ENCODE results near the gene ANKRD37. TPM values are rescaled to one million over a fixed set of nuclear protein-coding genes. Genes with fewer than 3 reads are reported as not detected.

ANKRD37 gene
- total and polyA plus RNA-seq, 4 experiments from 2014 or later, result 5.9 to 10.2 (median 8.0) TPM

- H3K9me3 Mint-ChIP-seq, result peaks cover 0 to 14% (median 2%) of the 10 kb centered on the region in 8 donors
- H3K4me3 Mint-ChIP-seq, result no peak overlapping the region
- intact Hi-C loops (cut with micrococcal nuclease), result no loop called here
- peaks cover 7 to 12% (median 10%) of the 10 kb centered on the region in 4 donors for H3K4me1 Mint-ChIP-seq
- H3K9me3 ChIP-seq (ENCODE audit: control insufficient read depth in 1 of 2, low read length in 2 of 2), result no peaks in the 10 kb centered on the region
- ChIA-PET CTCF (ENCODE audit: partially characterized antibody) (no interaction called here), POLR2A (ENCODE audit: partially characterized antibody) (interaction anchor here (1.3 kb wide), 1 partner anchor 45 kb away, joined by 5 read pairs; the partner anchor contains the start of gene UFSP2)
- H3K4me1 ChIP-seq (ENCODE audit: insufficient read depth, low read length), result peaks cover 4% of the 10 kb centered on the region
- no peak overlapping the region for H3K27ac Mint-ChIP-seq
- no peak overlapping the region for H3K27ac ChIP-seq (ENCODE audit: low read depth, low read length)
- no peaks in the 10 kb centered on the region for H3K27me3 Mint-ChIP-seq
- H3K4me3 ChIP-seq (ENCODE audit: low read length in 2 of 2), result no peak overlapping the region
- no peaks in the 10 kb centered on the region for H3K27me3 ChIP-seq (ENCODE audit: insufficient read depth, low read length)
- H3K36me3 ChIP-seq (ENCODE audit: insufficient read depth, low read length), result no peaks in the 10 kb centered on the region
- no peak for DNase-seq
- peaks cover 0 to 8% of the 10 kb centered on the region in 2 donors for H3K36me3 Mint-ChIP-seq
These were observed 16.3 kb upstream of the ANKRD37 start for GRCh38 chr4:185380320-185380719.

GRCh38 chr4:185381288-185382196 lies 15.1 kb upstream of the ANKRD37 start:
- H3K36me3 Mint-ChIP-seq, result peaks cover 0 to 8% of the 10 kb centered on the region in 2 donors
- POLR2A ChIA-PET (ENCODE audit: partially characterized antibody), result no interaction called here

GRCh38 chr4:185382754-185383153 lies 13.9 kb upstream of the ANKRD37 start:
- Mint-ChIP-seq H3K36me3 (peaks cover 0 to 8% of the 10 kb centered on the region in 2 donors), H3K4me1 (peaks cover 7 to 14% (median 10%) of the 10 kb centered on the region in 4 donors), H3K9me3 (peaks cover 0 to 14% (median 2%) of the 10 kb centered on the region in 8 donors), H3K4me3 (no peak overlapping the region), H3K27ac (no peak overlapping the region), H3K27me3 (no peaks in the 10 kb centered on the region)
- H3K27me3 ChIP-seq (ENCODE audit: insufficient read depth, low read length), result no peaks in the 10 kb centered on the region
- no peak overlapping the region for H3K4me3 ChIP-seq (ENCODE audit: low read length in 2 of 2)
- no peak overlapping the region for H3K27ac ChIP-seq (ENCODE audit: low read depth, low read length)
- peaks cover 4% of the 10 kb centered on the region for H3K4me1 ChIP-seq (ENCODE audit: insufficient read depth, low read length)
- no peak for DNase-seq
- ChIA-PET CTCF (ENCODE audit: partially characterized antibody) (no interaction called here), POLR2A (ENCODE audit: partially characterized antibody) (no interaction called here)
- H3K9me3 ChIP-seq (ENCODE audit: control insufficient read depth in 1 of 2, low read length in 2 of 2), result no peaks in the 10 kb centered on the region
- intact Hi-C loops (cut with micrococcal nuclease), result no loop called here
- H3K36me3 ChIP-seq (ENCODE audit: insufficient read depth, low read length), result no peaks in the 10 kb centered on the region

More at GRCh38 chr4:185381288-185382196, 15.1 kb upstream of the ANKRD37 start:
- Histone ChIP-seq H3K4me1 (ENCODE audit: insufficient read depth, low read length) (peaks cover 4% of the 10 kb centered on the region), H3K9me3 (ENCODE audit: control insufficient read depth in 1 of 2, low read length in 2 of 2) (no peaks in the 10 kb centered on the region), H3K27ac (ENCODE audit: low read depth, low read length) (no peak overlapping the region), H3K4me3 (ENCODE audit: low read length in 2 of 2) (no peak overlapping the region), H3K27me3 (ENCODE audit: insufficient read depth, low read length) (no peaks in the 10 kb centered on the region), H3K36me3 (ENCODE audit: insufficient read depth, low read length) (no peaks in the 10 kb centered on the region)
- no peak for DNase-seq
- CTCF ChIA-PET (ENCODE audit: partially characterized antibody), result no interaction called here
- intact Hi-C loops (cut with micrococcal nuclease), result no loop called here
- Mint-ChIP-seq H3K27me3 (no peaks in the 10 kb centered on the region), H3K4me3 (no peak overlapping the region), H3K27ac (no peak overlapping the region), H3K4me1 (peaks cover 7 to 14% (median 10%) of the 10 kb centered on the region in 4 donors), H3K9me3 (peaks cover 0 to 14% (median 2%) of the 10 kb centered on the region in 8 donors)

- Histone ChIP-seq H3K27ac (ENCODE audit: low read depth, low read length) (no peak overlapping the region), H3K4me1 (ENCODE audit: insufficient read depth, low read length) (peaks cover 4% of the 10 kb centered on the region), H3K9me3 (ENCODE audit: control insufficient read depth in 1 of 2, low read length in 2 of 2) (no peaks in the 10 kb centered on the region), H3K36me3 (ENCODE audit: insufficient read depth, low read length) (no peaks in the 10 kb centered on the region), H3K27me3 (ENCODE audit: insufficient read depth, low read length) (no peaks in the 10 kb centered on the region), H3K4me3 (ENCODE audit: low read length in 2 of 2) (no peak overlapping the region)
- no peak overlapping the region for H3K27ac Mint-ChIP-seq
- peaks cover 7 to 14% (median 10%) of the 10 kb centered on the region in 4 donors for H3K4me1 Mint-ChIP-seq
- H3K36me3 Mint-ChIP-seq, result peaks cover 0 to 8% of the 10 kb centered on the region in 2 donors
- intact Hi-C loops (cut with micrococcal nuclease), result no loop called here
- H3K9me3 Mint-ChIP-seq, result peaks cover 0 to 14% (median 2%) of the 10 kb centered on the region in 8 donors
- CTCF ChIA-PET (ENCODE audit: partially characterized antibody), result no interaction called here
- POLR2A ChIA-PET (ENCODE audit: partially characterized antibody), result no interaction called here
- H3K4me3 Mint-ChIP-seq, result no peak overlapping the region
- no peak for DNase-seq
- peaks cover 0 to 1% of the 10 kb centered on the region in 2 donors for H3K27me3 Mint-ChIP-seq
These were observed 13.2 kb upstream of the ANKRD37 start for GRCh38 chr4:185383451-185383850.

GRCh38 chr4:185384061-185384460 lies 12.6 kb upstream of the ANKRD37 start:
- peaks cover 4% of the 10 kb centered on the region for H3K4me1 ChIP-seq (ENCODE audit: insufficient read depth, low read length)
- Mint-ChIP-seq H3K27ac (no peak overlapping the region), H3K36me3 (peaks cover 0 to 8% of the 10 kb centered on the region in 2 donors), H3K27me3 (peaks cover 0 to 1% of the 10 kb centered on the region in 2 donors), H3K4me3 (no peak overlapping the region), H3K4me1 (peaks cover 7 to 14% (median 10%) of the 10 kb centered on the region in 4 donors), H3K9me3 (peaks cover 0 to 13% (median 2%) of the 10 kb centered on the region in 8 donors)
- intact Hi-C loops (cut with micrococcal nuclease), result no loop called here
- H3K27ac ChIP-seq (ENCODE audit: low read depth, low read length), result no peak overlapping the region
- H3K36me3 ChIP-seq (ENCODE audit: insufficient read depth, low read length), result no peaks in the 10 kb centered on the region
- ChIA-PET CTCF (ENCODE audit: partially characterized antibody) (no interaction called here), POLR2A (ENCODE audit: partially characterized antibody) (no interaction called here)
- no peak overlapping the region for H3K4me3 ChIP-seq (ENCODE audit: low read length in 2 of 2)
- no peaks in the 10 kb centered on the region for H3K27me3 ChIP-seq (ENCODE audit: insufficient read depth, low read length)
- DNase-seq, result no peak
- no peaks in the 10 kb centered on the region for H3K9me3 ChIP-seq (ENCODE audit: control insufficient read depth in 1 of 2, low read length in 2 of 2)

- Mint-ChIP-seq H3K27ac (peak overlapping the region in 1 of 7 donors; percentile 4), H3K4me1 (peaks cover 7 to 14% (median 10%) of the 10 kb centered on the region in 4 donors), H3K4me3 (peak overlapping the region in 1 of 8 donors; percentile 8), H3K9me3 (peaks cover 0 to 10% (median 2%) of the 10 kb centered on the region in 8 donors), H3K27me3 (peaks cover 0 to 1% of the 10 kb centered on the region in 2 donors), H3K36me3 (peaks cover 0 to 8% of the 10 kb centered on the region in 2 donors)
- no peaks in the 10 kb centered on the region for H3K9me3 ChIP-seq (ENCODE audit: control insufficient read depth in 1 of 2, low read length in 2 of 2)
- no peak overlapping the region for H3K4me3 ChIP-seq (ENCODE audit: low read length in 2 of 2)
- no peak overlapping the region for H3K27ac ChIP-seq (ENCODE audit: low read depth, low read length)
- intact Hi-C loops (cut with micrococcal nuclease), result no loop called here
- no peak for DNase-seq
- peaks cover 4% of the 10 kb centered on the region for H3K4me1 ChIP-seq (ENCODE audit: insufficient read depth, low read length)
- POLR2A ChIA-PET (ENCODE audit: partially characterized antibody), result interaction anchor here (3.8 kb wide), 1 partner anchor 11 kb away, joined by 19 read pairs; the partner anchor contains the start of genes ANKRD37 and LRP2BP
- H3K36me3 ChIP-seq (ENCODE audit: insufficient read depth, low read length), result no peaks in the 10 kb centered on the region
- CTCF ChIA-PET (ENCODE audit: partially characterized antibody), result no interaction called here
- H3K27me3 ChIP-seq (ENCODE audit: insufficient read depth, low read length), result no peaks in the 10 kb centered on the region
These were observed 11.7 kb upstream of the ANKRD37 start for GRCh38 chr4:185384930-185385331.

GRCh38 chr4:185387957-185388356 lies 8.7 kb upstream of the ANKRD37 start:
- peaks cover 7 to 18% (median 11%) of the 10 kb centered on the region in 4 donors for H3K4me1 Mint-ChIP-seq
- Histone ChIP-seq H3K27me3 (ENCODE audit: insufficient read depth, low read length) (no peaks in the 10 kb centered on the region), H3K36me3 (ENCODE audit: insufficient read depth, low read length) (no peaks in the 10 kb centered on the region), H3K9me3 (ENCODE audit: control insufficient read depth in 1 of 2, low read length in 2 of 2) (no peaks in the 10 kb centered on the region), H3K4me3 (ENCODE audit: low read length in 2 of 2) (no peak overlapping the region), H3K4me1 (ENCODE audit: insufficient read depth, low read length) (peaks cover 4% of the 10 kb centered on the region), H3K27ac (ENCODE audit: low read depth, low read length) (no peak overlapping the region)
- H3K36me3 Mint-ChIP-seq, result no peaks in the 10 kb centered on the region
- intact Hi-C loops (cut with micrococcal nuclease), result no loop called here
- no peak overlapping the region for H3K27ac Mint-ChIP-seq
- ChIA-PET POLR2A (ENCODE audit: partially characterized antibody) (interaction anchor here (3.8 kb wide), 1 partner anchor 8 kb away, joined by 19 read pairs; the partner anchor contains the start of genes ANKRD37 and LRP2BP), CTCF (ENCODE audit: partially characterized antibody) (no interaction called here)
- H3K27me3 Mint-ChIP-seq, result peaks cover 0 to 1% of the 10 kb centered on the region in 2 donors
- no peak for DNase-seq
- H3K4me3 Mint-ChIP-seq, result no peak overlapping the region
- H3K9me3 Mint-ChIP-seq, result no peaks in the 10 kb centered on the region
